ENCODE data around the gene PLCL1. TPM values are rescaled to one million over a fixed set of nuclear protein-coding genes. Genes with fewer than 3 reads are reported as not detected.

The PLCL1 gene
- total RNA-seq, 2 donors from 2014 or later, result 2.0 to 2.9 TPM

DNA sequence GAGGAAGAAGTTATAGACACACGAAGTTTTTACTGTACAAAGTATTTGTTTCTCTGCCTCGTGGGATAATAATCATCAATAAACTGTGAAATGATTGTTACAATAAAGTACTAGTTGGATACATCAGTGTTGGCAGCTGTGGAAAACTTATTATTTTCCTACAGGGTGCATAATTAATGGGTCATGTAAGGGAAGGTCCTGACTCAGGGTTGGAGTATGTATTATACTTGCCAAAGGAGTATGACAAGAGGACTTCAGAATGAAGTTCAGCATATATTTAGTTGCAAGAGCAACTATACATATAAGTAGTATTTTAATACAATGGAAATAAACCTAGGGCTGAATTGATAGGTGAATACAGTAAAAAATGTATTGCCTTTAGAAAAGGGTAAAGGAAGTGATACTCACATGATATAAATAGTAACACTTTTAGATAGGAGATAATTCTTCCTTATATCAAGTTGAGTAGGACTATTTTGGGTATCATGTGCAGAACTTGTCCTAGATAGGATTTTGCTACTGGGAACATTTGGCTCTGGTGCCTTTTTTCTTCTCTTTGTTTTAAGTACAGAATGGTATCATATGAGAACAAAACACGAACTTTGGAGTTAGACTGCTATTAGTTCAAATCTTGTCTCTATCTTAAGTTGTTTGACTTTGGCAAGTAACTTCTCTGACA is 79.1 kb downstream of the PLCL1 start:
- H3K27me3 ChIP-seq, result no peaks in the 10 kb centered on the region
- intact Hi-C loops (cut with DNase I), result no loop called here
- no peaks in the 10 kb centered on the region for H3K9me3 ChIP-seq
- H3K4me1 ChIP-seq, result peaks cover 8% of the 10 kb centered on the region
- no peak overlapping the region for H3K27ac ChIP-seq
- H3K4me3 ChIP-seq, result no peak overlapping the region
- H3K36me3 ChIP-seq (replicated peaks in 1 of 2; ENCODE audit: insufficient read depth in 1 of 2, low read depth in 2 of 2), result no peaks in the 10 kb centered on the region
- 68 to 75% methylated on average over 3 of the region's 3 CpGs for WGBS, 2 donors
- no peak for TF ChIP-seq POLR2A (IDR thresholded peaks at IDR 0.05)
- TF ChIP-seq, protein P1, sequence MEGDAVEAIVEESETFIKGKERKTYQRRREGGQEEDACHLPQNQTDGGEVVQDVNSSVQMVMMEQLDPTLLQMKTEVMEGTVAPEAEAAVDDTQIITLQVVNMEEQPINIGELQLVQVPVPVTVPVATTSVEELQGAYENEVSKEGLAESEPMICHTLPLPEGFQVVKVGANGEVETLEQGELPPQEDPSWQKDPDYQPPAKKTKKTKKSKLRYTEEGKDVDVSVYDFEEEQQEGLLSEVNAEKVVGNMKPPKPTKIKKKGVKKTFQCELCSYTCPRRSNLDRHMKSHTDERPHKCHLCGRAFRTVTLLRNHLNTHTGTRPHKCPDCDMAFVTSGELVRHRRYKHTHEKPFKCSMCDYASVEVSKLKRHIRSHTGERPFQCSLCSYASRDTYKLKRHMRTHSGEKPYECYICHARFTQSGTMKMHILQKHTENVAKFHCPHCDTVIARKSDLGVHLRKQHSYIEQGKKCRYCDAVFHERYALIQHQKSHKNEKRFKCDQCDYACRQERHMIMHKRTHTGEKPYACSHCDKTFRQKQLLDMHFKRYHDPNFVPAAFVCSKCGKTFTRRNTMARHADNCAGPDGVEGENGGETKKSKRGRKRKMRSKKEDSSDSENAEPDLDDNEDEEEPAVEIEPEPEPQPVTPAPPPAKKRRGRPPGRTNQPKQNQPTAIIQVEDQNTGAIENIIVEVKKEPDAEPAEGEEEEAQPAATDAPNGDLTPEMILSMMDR (IDR thresholded peaks at IDR 0.05), result no peak
- ATAC-seq, result no peak
- DNase-seq, result no peak

DNA sequence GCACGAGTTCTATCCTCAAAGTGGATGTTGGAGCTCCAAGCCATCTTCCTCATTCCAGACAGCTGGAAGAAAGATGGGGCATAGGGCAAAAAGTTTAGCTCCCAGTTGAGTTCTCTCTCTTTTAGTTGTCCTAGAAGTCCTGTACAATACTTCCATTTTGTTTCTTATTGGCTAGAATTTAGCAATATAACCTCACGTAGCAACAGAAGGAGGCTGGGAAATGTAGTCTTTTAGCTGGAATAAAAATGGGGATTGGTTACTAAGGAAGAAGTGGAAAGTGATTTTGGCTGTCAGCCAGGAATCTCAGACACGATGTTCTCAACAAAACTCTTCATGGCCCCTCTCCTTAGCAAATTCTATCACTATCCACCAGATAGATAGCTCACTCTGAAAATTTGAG is 79.9 kb downstream of the PLCL1 start:
- H3K4me1 ChIP-seq, result peaks cover under 1% of the 10 kb centered on the region
- no peak for ATAC-seq
- DNase-seq, result no peak
- H3K4me3 ChIP-seq, result no peak overlapping the region
- TF ChIP-seq, protein P1 (IDR thresholded peaks at IDR 0.05), result no peak
- no peak for TF ChIP-seq POLR2A (IDR thresholded peaks at IDR 0.05)
- intact Hi-C loops (cut with DNase I), result no loop called here
- no peaks in the 10 kb centered on the region for H3K9me3 ChIP-seq
- H3K27ac ChIP-seq, result no peak overlapping the region
- H3K27me3 ChIP-seq, result no peaks in the 10 kb centered on the region
- WGBS, 2 donors, result 68 to 78% methylated on average over 3 of the region's 3 CpGs
- no peaks in the 10 kb centered on the region for H3K36me3 ChIP-seq (replicated peaks in 1 of 2; ENCODE audit: insufficient read depth in 1 of 2, low read depth in 2 of 2)

DNA sequence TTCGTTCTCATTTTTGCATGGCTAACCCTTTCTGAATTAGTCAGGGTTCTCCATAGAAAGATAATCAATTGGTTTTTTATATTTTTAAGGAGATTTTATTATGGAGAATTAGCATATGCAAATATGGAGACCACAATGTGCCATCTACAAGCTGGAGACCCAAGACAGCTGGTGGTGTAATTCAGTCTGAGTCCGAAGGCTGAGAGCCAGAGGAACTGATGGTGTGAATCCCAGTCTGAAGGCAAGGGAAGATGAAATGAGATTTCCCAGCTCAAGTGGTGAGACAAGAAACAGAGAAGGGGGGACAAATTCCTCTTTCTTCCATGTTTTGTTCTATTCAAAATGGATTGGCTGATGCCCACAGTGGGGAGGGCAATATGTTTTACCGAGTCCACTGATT is 80.7 kb downstream of the PLCL1 start:
- no peaks in the 10 kb centered on the region for H3K9me3 ChIP-seq
- no peaks in the 10 kb centered on the region for H3K4me1 ChIP-seq
- no peaks in the 10 kb centered on the region for H3K27me3 ChIP-seq
- H3K36me3 ChIP-seq (replicated peaks in 1 of 2; ENCODE audit: insufficient read depth in 1 of 2, low read depth in 2 of 2), result no peaks in the 10 kb centered on the region
- ATAC-seq (no peak), DNase-seq (no peak)
- intact Hi-C loops (cut with DNase I), result no loop called here
- H3K4me3 ChIP-seq, result no peak overlapping the region
- TF ChIP-seq, protein P1 (IDR thresholded peaks at IDR 0.05), result no peak
- TF ChIP-seq POLR2A (IDR thresholded peaks at IDR 0.05), result no peak
- WGBS, 2 donors, result 87 to 91% methylated on average over 3 of the region's 3 CpGs
- no peak overlapping the region for H3K27ac ChIP-seq

DNA sequence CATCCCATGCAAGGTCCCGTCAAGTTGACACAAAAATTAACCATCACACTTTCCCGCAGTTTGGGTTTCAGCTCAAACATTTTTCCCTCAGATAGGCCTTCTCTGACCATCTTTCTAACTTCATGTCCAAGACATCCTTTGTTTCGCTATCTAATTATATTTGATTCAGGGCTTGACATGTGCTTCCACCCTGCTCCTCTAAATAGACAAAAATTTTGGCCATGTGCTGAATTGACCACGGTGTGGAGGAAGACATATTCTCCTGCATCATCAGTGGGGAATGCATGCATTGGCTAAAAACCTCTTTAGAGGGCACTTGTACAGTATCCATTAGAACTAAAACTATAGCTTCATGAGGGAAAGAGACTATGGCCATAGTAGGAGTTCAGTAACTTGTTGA is 81.2 kb downstream of the PLCL1 start:
- no peaks in the 10 kb centered on the region for H3K27me3 ChIP-seq
- H3K36me3 ChIP-seq (replicated peaks in 1 of 2; ENCODE audit: insufficient read depth in 1 of 2, low read depth in 2 of 2), result no peaks in the 10 kb centered on the region
- WGBS, 2 donors, result 94 to 99% methylated on average over 4 of the region's 4 CpGs
- H3K9me3 ChIP-seq, result no peaks in the 10 kb centered on the region
- TF ChIP-seq, protein P1 (IDR thresholded peaks at IDR 0.05), result no peak
- no peak for TF ChIP-seq POLR2A (IDR thresholded peaks at IDR 0.05)
- no peak for DNase-seq
- intact Hi-C loops (cut with DNase I), result no loop called here
- ATAC-seq, result no peak
- no peaks in the 10 kb centered on the region for H3K4me1 ChIP-seq
- H3K4me3 ChIP-seq, result no peak overlapping the region
- no peak overlapping the region for H3K27ac ChIP-seq

DNA sequence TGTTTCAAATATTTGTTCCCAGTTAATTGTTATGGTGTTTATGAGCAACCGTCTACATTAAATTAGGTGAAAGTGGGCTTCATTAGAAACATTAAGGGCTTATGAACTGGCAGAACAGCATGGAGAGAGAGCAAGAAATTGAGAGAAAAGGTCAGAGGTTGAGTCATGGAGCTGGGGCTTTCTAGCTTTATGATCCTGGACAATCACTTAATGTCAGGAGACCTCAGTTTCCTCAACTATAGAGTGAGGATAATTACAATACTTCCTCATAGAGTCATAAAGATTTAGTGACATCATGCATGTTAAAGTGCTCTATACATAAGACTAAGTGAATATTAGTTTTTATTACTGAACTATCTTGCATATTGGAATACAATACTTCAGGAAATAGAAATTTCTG is 83.9 kb downstream of the PLCL1 start:
- no peaks in the 10 kb centered on the region for H3K4me1 ChIP-seq
- WGBS, 2 donors, result 89 to 90% methylated on average over 1 of the region's 1 CpG
- no peak overlapping the region for H3K4me3 ChIP-seq
- no peaks in the 10 kb centered on the region for H3K36me3 ChIP-seq (replicated peaks in 1 of 2; ENCODE audit: insufficient read depth in 1 of 2, low read depth in 2 of 2)
- H3K9me3 ChIP-seq, result no peaks in the 10 kb centered on the region
- ATAC-seq, result no peak
- no peak overlapping the region for H3K27ac ChIP-seq
- no peaks in the 10 kb centered on the region for H3K27me3 ChIP-seq
- no peak for DNase-seq
- intact Hi-C loops (cut with DNase I), result no loop called here
- TF ChIP-seq POLR2A (IDR thresholded peaks at IDR 0.05), result no peak
- TF ChIP-seq, protein P1 (IDR thresholded peaks at IDR 0.05), result no peak
